Vagina (tissue), 2 donors: ENCODE measurements around the gene VASN.

Experiments
- CTCF ChIP-seq, 3 experiments: fragments of 450-650 bp in 2 of 3; fragments of 200-600 bp in 1 of 3; sonication (generic) in 1 of 3; IDR thresholded peaks; one replicate each; pipeline ENCODE4 v1.5.1; 2017 to 2019; ENCODE audit warnings: antibody characterized with exemption in 3 of 3, mild to moderate bottlenecking in 2 of 3, moderate library complexity in 2 of 3
- POLR2A ChIP-seq, 2 donors: fragments of 450-650 bp; IDR thresholded peaks; one replicate each; pipeline ENCODE4 v1.6.1; 2017; ENCODE audit warnings: antibody characterized with exemption in 2 of 2, mild to moderate bottlenecking in 2 of 2, moderate library complexity in 2 of 2
- POLR2AphosphoS5 ChIP-seq, 2 donors: sonication (generic); formaldehyde crosslinking; IDR thresholded peaks; one replicate each; pipeline ENCODE4 v1.9.0; 2017; ENCODE audit warnings: antibody characterized with exemption in 2 of 2, mild to moderate bottlenecking in 2 of 2, low read depth in 1 of 2; ENCODE audit not compliant: insufficient read depth in 1 of 2

DNA sequence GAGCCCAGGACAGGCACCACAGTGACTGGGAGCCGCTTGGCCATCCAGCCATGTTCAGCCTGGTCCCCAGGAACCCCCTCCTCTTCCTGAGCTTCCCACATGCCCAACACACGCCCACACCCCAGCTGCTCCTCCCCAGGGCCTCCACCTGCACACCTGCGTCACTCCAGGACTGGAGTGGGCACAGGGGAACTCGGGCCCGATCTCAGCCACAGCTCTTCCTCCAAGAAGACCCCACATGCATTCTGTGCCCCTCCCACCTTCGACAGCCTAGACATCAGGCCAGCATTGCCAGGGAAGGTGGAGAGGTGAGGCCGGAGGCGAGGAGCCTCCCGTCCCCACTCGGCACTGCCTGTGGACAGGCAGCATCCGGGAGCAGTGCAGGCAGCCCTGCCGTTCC lies 6.0 kb upstream of the VASN start:
- TF ChIP-seq CTCF (IDR thresholded peaks at IDR 0.05) (no peak), POLR2AphosphoS5 (IDR thresholded peaks at IDR 0.05; ENCODE audit: insufficient read depth in 1 of 2, low read depth in 1 of 2) (no peak), POLR2A (IDR thresholded peaks at IDR 0.05) (no peak)
